ENCODE data around the gene TMEM184A.

The TMEM184A gene

DNA sequence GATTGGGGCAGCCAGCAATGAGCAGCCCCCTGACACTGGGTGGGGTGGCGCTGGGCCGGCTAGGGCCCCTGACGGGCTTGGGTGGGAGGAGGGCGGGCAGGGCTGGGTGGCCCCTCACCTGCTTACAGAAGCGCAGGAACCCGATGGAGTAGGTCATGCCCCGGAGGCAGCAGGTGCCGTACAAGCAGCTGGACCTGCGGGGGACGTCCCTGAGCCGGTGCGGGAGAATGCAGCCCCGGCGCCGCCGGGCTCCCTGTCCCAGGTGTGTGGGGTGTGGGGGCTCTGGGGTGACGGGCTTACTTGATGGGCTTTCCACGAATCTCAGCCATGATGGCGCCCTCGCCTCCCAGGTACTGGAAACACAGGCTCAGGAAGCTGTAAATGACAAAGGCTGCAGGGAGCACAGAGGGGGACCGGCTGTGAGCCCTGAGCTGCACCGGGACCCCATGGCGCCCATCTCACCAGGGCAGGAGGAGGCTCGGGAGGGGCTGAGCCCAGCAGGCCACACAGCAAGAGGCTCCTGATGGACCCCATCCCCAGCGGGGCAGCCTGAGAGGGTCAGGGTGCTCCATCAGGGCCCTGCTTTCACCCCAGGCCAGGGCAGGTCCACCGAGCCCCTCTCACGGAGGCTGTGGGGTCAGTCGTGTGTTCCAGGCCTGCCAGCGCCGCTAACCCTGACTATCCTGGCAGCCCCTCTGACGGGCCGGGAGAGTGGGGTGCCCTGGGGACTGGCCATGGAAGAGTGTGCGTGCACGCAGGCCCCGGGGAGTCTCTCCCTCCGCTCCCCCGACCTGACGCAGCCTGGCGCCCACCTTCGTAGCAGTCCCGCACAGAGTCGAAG is 5.8 kb downstream of the TMEM184A start:
- DNase-seq, result no peak

DNA sequence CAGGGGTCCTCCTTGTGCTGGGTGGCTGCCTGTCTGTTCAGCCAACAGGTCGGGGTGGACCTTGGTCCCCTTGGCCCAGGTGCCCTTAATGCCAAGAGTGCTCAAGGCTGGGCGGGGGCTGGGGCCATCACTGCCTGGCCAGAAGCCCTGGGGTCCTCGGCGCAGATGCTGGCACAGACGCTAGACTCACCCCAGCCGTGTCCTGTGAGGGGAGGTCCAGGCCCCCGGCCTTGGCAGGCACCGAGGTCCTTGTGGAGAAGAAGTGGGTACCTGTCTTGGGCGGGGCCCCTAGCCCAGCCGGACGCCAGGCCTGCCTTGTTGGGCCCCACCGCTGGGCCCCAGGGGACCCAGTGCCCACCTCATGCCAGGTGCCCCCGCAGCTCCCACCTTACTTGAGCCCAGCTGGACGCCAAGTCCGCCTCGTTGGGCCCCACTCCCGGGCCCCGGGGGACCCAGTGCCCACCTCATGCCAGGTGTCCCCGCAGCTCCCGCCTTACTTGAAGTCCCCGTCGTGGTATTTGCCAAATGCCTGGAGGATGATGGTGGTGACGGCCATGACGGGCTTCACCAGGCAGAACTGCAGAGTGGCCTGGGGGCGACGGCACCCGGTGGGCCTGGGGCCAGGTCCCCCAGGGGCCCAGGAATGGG is 6.5 kb downstream of the TMEM184A start:
- DNase-seq, result no peak

GRCh38 chr7:1548944-1549343 is 7.1 kb downstream of the TMEM184A start:
- DNase-seq, result no peak

DNA sequence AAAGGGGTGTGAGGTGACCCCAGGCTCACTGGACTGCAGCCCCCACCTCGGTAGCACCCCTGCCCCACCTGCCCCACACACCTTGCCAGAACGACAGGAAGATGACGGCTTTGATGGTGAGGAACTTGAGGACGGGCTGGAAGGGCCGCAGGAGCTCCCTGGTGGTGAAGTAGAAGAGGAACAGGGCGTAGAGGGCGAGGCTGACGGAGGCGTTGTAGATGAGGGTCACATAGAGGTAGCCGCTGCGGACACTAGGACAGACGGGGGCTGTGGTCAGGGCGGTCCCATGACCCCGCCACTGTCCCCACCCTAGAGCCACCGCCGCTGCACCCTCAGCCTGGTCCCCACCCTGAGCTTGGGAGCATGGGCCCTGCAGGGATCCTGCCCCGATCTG is 7.6 kb downstream of the TMEM184A start:
- no peak for DNase-seq

GRCh38 chr7:1547777-1548437 is 8.1 kb downstream of the TMEM184A start:
- no peak for DNase-seq

GRCh38 chr7:1546909-1547776 is 8.9 kb downstream of the TMEM184A start:
- no peak for DNase-seq

- DNase-seq, result no peak
Observed at GRCh38 chr7:1546274-1546908, 9.6 kb downstream of the TMEM184A start.

GRCh38 chr7:1545417-1546246 is 10.4 kb downstream of the TMEM184A start:
- DNase-seq, result no peak

DNA sequence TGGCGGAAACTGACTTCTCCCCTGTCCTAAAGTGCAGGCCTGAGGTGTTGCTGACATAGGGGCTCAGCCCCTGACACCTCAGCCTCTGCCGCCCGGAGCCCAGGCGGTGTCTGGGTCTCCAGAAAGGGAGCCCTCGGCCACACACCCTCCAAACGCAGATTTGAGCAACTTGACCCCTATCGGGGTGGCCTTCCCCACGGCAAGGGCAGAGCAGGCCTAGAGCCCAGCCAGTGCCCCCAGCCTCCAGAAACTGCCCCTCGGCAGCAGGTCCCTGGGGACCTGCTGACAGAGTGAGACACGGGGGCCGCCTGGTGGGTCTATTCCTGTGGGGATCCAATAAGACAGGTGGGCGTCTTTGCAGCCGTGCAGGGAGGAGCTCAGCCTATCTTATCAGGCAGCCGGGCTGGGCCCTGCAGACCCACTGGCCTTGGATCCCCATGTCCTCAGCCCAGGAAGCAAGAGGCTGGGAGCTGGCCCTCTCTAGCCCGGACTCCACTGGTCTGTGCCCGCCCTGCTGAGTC is 11.0 kb downstream of the TMEM184A start:
- no peak for DNase-seq

DNA sequence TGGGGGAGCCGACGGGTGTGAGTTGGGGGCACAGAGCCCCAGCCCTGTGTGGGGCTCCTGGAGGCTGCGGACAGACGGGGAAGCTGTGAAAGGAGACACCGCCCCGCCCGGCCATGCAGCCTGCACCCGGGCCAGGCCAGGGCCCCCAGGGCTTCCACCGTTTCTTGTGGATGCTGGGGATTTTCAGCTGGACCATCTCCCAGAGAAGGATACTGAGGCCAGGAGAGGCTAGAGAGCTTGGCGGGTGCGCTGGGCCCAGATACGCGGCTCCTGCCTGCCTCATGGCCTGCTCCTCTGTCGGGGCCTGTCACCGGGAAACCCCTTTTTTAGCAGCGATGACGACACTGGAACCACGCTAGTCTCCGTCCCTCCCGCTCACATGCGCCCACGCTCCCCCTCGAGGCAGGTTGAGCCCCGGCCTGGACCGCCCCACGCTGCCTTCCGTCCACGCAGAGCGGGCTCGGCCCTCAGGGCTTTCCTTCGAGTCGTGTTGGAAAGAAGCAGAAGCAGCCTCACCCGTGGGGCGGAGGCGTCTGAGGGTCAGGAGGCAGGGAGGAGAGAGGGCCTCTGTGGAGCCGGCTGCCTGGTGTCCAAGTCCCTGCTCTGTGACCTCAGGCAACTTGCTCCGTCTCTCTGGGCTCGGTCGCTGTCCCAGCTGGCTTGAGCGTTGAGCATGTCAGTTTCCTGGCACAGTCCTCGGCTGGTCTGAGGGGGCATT is 11.7 kb downstream of the TMEM184A start:
- no peak for DNase-seq

GRCh38 chr7:1543826-1544177 is 12.2 kb downstream of the TMEM184A start:
- DNase-seq, result peak in 1 of 2 experiments; percentile 14

DNA sequence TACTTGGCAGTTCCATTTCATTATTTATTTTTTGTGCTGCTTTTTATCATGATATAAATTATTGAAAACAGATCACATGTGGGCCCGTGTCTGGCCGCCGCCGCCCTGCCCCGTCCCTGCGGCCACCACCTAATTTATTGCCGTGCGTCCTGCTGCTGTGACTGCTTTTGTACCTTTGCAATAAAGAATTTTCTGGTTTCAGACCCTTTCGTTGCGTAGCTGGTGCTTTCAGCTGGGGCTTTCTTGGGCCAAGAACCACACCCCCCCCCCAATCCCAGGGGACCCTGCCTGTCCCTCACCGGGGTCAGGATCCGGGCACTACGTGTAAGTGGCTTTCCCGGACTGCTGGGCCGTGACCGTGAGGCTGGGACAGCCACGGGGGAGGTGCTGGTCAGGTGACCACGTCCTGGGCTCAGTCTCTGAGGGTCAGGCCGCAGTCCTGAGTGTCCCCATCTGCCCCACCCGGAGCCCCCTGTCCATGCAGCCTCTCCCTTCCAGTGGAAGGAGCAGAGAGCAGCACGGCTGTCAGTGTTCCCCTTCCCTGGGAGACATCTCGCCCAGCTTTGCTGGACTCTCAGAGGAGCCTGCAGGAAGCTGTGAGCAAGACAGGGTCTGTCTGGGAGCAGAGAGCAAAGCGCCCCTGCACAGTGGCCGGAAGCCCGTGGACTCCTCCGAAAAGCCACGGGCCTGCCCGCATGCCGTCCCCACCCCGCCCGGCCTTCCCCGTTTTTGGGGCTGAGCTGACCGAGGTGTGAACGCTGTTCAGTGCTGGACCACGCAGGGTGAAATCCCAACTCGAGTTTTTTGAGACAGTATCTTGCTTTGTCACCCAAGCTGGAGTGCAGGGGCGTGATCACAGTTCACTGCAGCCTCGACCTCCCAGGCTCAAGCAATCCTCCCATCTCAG is 12.9 kb downstream of the TMEM184A start:
- no peak for DNase-seq

GRCh38 chr7:1542329-1542728 is 13.7 kb downstream of the TMEM184A start:
- no peak for DNase-seq

GRCh38 chr7:1541431-1542162 is 14.4 kb downstream of the TMEM184A start:
- no peak for DNase-seq

DNA sequence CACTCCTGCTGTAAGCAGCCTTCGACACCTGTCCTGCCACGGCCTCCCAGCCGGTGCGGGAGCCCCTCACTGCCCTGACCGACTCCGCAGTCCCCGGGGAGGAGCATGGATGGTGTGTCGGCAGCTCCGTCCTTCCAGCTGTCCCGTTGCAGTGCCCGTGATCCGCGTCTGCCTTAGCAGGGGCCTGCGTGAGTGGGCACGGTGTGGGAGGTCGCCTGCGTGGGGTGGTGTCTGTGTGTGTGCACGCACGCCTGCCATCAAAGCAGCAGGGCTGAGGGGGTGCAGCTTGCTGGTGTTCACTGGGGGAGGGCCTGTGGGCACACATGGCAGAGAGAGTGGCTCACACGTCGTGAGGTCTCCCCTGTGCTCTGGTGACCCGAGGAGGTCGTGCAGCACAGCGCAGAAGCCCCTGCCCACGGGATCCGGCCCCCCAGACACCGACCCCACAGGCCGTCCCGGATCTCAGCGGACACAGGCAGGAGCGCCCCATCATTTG is 15.2 kb downstream of the TMEM184A start:
- no peak for DNase-seq

- no peak for DNase-seq
Observed at GRCh38 chr7:1539882-1540775, 15.9 kb downstream of the TMEM184A start.

DNA sequence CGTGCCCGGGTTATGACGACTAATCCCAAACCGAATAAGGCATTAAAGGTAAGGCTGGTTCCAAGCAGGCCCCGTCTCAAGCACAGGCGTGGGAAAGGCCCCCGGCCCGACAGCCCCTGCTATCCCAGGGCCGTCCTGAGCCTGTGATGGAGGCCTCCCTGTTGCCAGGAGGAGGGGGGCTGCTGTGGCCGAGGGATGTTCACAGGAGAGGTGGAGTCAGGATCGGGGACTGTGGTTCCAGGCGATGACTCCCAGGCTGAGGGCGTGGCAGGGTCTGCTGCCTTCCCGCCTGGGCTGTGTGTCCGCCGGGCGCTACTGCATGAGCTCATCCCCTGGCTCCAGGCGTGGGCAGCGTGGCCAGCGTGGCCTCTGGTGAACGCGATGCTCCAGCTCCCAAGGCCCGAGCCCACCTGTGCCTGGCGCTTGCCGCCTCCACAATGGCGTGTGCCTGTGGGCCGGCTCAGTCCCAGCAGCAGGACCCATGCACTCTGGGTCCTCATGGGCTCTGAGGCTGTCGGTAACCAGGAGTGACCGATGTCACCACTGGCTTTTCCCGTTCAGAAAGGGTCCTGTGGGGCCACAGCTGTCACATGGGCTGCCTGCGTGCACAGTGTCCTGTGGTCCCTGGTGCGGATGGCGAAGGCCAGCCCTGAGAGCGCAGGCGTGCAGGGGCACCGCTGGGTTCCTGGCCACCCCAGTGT is 16.7 kb downstream of the TMEM184A start:
- no peak for DNase-seq
